ENCODE data around the gene GARIN3. TPM values are rescaled to one million over a fixed set of nuclear protein-coding genes. Genes with fewer than 3 reads are reported as not detected.
"Not testable (repeated sequence)": the region's sequence is repeated elsewhere in the genome, so short reads cannot be mapped to it uniquely, and the experiment has no call there.

The GARIN3 gene
- not detected for total RNA-seq

GRCh38 chr5:157166214-157167213, at the start of gene GARIN3:
Gene GARIN3 (minus strand): TSS chr5:157166264. CDS start chr5:157166168, 96 bp downstream.
- Histone ChIP-seq H3K9ac (ENCODE audit: low read depth in 1 of 3, low read length in 3 of 3) (no peak within 1 kb of the TSS), H3K36me3 (ENCODE audit: control insufficient read depth in 3 of 3, insufficient read depth in 3 of 3, low read length in 3 of 3) (no peaks in the 10 kb centered on the region), H3K9me3 (ENCODE audit: control insufficient read depth in 3 of 3, low read length in 3 of 3) (no peaks in the 10 kb centered on the region), H3K27ac (ENCODE audit: low read depth, low read length) (no peak within 1 kb of the TSS), H3K4me3 (ENCODE audit: low read length in 3 of 3) (no peak within 1 kb of the TSS), H3K27me3 (ENCODE audit: control insufficient read depth in 3 of 3, insufficient read depth in 3 of 3, low read length in 3 of 3) (peaks cover 0 to 8% (median 0%) of the 10 kb centered on the region in 3 donors), H3K4me1 (ENCODE audit: control insufficient read depth in 3 of 3, insufficient read depth in 3 of 3, low read length in 3 of 3) (no peaks in the 10 kb centered on the region)

GRCh38 chr5:157215514-157216167, 49.6 kb upstream of the GARIN3 start:
- H3K9ac ChIP-seq (ENCODE audit: low read depth in 1 of 3, low read length in 3 of 3) = no peak overlapping the region
- no peaks in the 10 kb centered on the region for H3K4me1 ChIP-seq (ENCODE audit: control insufficient read depth in 3 of 3, insufficient read depth in 3 of 3, low read length in 3 of 3)
- H3K27me3 ChIP-seq (ENCODE audit: control insufficient read depth in 3 of 3, insufficient read depth in 3 of 3, low read length in 3 of 3) = no peaks in the 10 kb centered on the region
- no peaks in the 10 kb centered on the region for H3K9me3 ChIP-seq (ENCODE audit: control insufficient read depth in 3 of 3, low read length in 3 of 3)
- H3K4me3 ChIP-seq (ENCODE audit: low read length in 3 of 3) = no peak overlapping the region
- no peaks in the 10 kb centered on the region for H3K36me3 ChIP-seq (ENCODE audit: control insufficient read depth in 3 of 3, insufficient read depth in 3 of 3, low read length in 3 of 3)
- no peak overlapping the region for H3K27ac ChIP-seq (ENCODE audit: low read depth, low read length)

- Histone ChIP-seq H3K9me3 (ENCODE audit: control insufficient read depth in 3 of 3, low read length in 3 of 3) (no peaks in the 10 kb centered on the region), H3K27me3 (ENCODE audit: control insufficient read depth in 3 of 3, insufficient read depth in 3 of 3, low read length in 3 of 3) (no peaks in the 10 kb centered on the region), H3K4me3 (ENCODE audit: low read length in 3 of 3) (no peak overlapping the region), H3K4me1 (ENCODE audit: control insufficient read depth in 3 of 3, insufficient read depth in 3 of 3, low read length in 3 of 3) (no peaks in the 10 kb centered on the region), H3K9ac (ENCODE audit: low read depth in 1 of 3, low read length in 3 of 3) (no peak overlapping the region), H3K36me3 (ENCODE audit: control insufficient read depth in 3 of 3, insufficient read depth in 3 of 3, low read length in 3 of 3) (no peaks in the 10 kb centered on the region), H3K27ac (ENCODE audit: low read depth, low read length) (no peak overlapping the region)
Measured at GRCh38 chr5:157214861-157215513, 48.9 kb upstream of the GARIN3 start.

- no peak overlapping the region for H3K4me3 ChIP-seq (ENCODE audit: low read length in 3 of 3)
- H3K9ac ChIP-seq (ENCODE audit: low read depth in 1 of 3, low read length in 3 of 3) = no peak overlapping the region
- no peaks in the 10 kb centered on the region for H3K36me3 ChIP-seq (ENCODE audit: control insufficient read depth in 3 of 3, insufficient read depth in 3 of 3, low read length in 3 of 3)
- no peak overlapping the region for H3K27ac ChIP-seq (ENCODE audit: low read depth, low read length)
- H3K27me3 ChIP-seq (ENCODE audit: control insufficient read depth in 3 of 3, insufficient read depth in 3 of 3, low read length in 3 of 3) = peaks cover 0 to under 1% (median 0%) of the 10 kb centered on the region in 3 donors
- no peaks in the 10 kb centered on the region for H3K9me3 ChIP-seq (ENCODE audit: control insufficient read depth in 3 of 3, low read length in 3 of 3)
- no peaks in the 10 kb centered on the region for H3K4me1 ChIP-seq (ENCODE audit: control insufficient read depth in 3 of 3, insufficient read depth in 3 of 3, low read length in 3 of 3)
Measured at GRCh38 chr5:157214415-157214814, 48.4 kb upstream of the GARIN3 start.

- Histone ChIP-seq H3K9ac (ENCODE audit: low read depth in 1 of 3, low read length in 3 of 3) (no peak overlapping the region), H3K9me3 (ENCODE audit: control insufficient read depth in 3 of 3, low read length in 3 of 3) (no peaks in the 10 kb centered on the region), H3K27me3 (ENCODE audit: control insufficient read depth in 3 of 3, insufficient read depth in 3 of 3, low read length in 3 of 3) (peaks cover 0 to 3% (median 0%) of the 10 kb centered on the region in 3 donors), H3K4me3 (ENCODE audit: low read length in 3 of 3) (no peak overlapping the region), H3K4me1 (ENCODE audit: control insufficient read depth in 3 of 3, insufficient read depth in 3 of 3, low read length in 3 of 3) (no peaks in the 10 kb centered on the region), H3K36me3 (ENCODE audit: control insufficient read depth in 3 of 3, insufficient read depth in 3 of 3, low read length in 3 of 3) (no peaks in the 10 kb centered on the region), H3K27ac (ENCODE audit: low read depth, low read length) (no peak overlapping the region)
Measured at GRCh38 chr5:157213527-157214243, 47.6 kb upstream of the GARIN3 start.

GRCh38 chr5:157212307-157212706, 46.2 kb upstream of the GARIN3 start:
- Histone ChIP-seq H3K27ac (ENCODE audit: low read depth, low read length) (no peak overlapping the region), H3K9ac (ENCODE audit: low read depth in 1 of 3, low read length in 3 of 3) (no peak overlapping the region), H3K27me3 (ENCODE audit: control insufficient read depth in 3 of 3, insufficient read depth in 3 of 3, low read length in 3 of 3) (peaks cover 0 to 3% (median 0%) of the 10 kb centered on the region in 3 donors), H3K4me3 (ENCODE audit: low read length in 3 of 3) (no peak overlapping the region), H3K4me1 (ENCODE audit: control insufficient read depth in 3 of 3, insufficient read depth in 3 of 3, low read length in 3 of 3) (no peaks in the 10 kb centered on the region), H3K9me3 (ENCODE audit: control insufficient read depth in 3 of 3, low read length in 3 of 3) (no peaks in the 10 kb centered on the region), H3K36me3 (ENCODE audit: control insufficient read depth in 3 of 3, insufficient read depth in 3 of 3, low read length in 3 of 3) (no peaks in the 10 kb centered on the region)

- not testable (repeated sequence) for H3K9me3 ChIP-seq (ENCODE audit: control insufficient read depth in 3 of 3, low read length in 3 of 3); H3K27me3 ChIP-seq (ENCODE audit: control insufficient read depth in 3 of 3, insufficient read depth in 3 of 3, low read length in 3 of 3); H3K27ac ChIP-seq (ENCODE audit: low read depth, low read length); H3K4me1 ChIP-seq (ENCODE audit: control insufficient read depth in 3 of 3, insufficient read depth in 3 of 3, low read length in 3 of 3); H3K9ac ChIP-seq (ENCODE audit: low read depth in 1 of 3, low read length in 3 of 3); H3K36me3 ChIP-seq (ENCODE audit: control insufficient read depth in 3 of 3, insufficient read depth in 3 of 3, low read length in 3 of 3); H3K4me3 ChIP-seq (ENCODE audit: low read length in 3 of 3)
Measured at GRCh38 chr5:157210652-157211051, 44.6 kb upstream of the GARIN3 start.

GRCh38 chr5:157205708-157206107, 39.6 kb upstream of the GARIN3 start:
- no peaks in the 10 kb centered on the region for H3K9me3 ChIP-seq (ENCODE audit: control insufficient read depth in 3 of 3, low read length in 3 of 3)
- H3K27ac ChIP-seq (ENCODE audit: low read depth, low read length) = no peak overlapping the region
- no peaks in the 10 kb centered on the region for H3K36me3 ChIP-seq (ENCODE audit: control insufficient read depth in 3 of 3, insufficient read depth in 3 of 3, low read length in 3 of 3)
- no peak overlapping the region for H3K4me3 ChIP-seq (ENCODE audit: low read length in 3 of 3)
- H3K9ac ChIP-seq (ENCODE audit: low read depth in 1 of 3, low read length in 3 of 3) = no peak overlapping the region
- peaks cover 0 to 3% (median 0%) of the 10 kb centered on the region in 3 donors for H3K27me3 ChIP-seq (ENCODE audit: control insufficient read depth in 3 of 3, insufficient read depth in 3 of 3, low read length in 3 of 3)
- no peaks in the 10 kb centered on the region for H3K4me1 ChIP-seq (ENCODE audit: control insufficient read depth in 3 of 3, insufficient read depth in 3 of 3, low read length in 3 of 3)

DNA sequence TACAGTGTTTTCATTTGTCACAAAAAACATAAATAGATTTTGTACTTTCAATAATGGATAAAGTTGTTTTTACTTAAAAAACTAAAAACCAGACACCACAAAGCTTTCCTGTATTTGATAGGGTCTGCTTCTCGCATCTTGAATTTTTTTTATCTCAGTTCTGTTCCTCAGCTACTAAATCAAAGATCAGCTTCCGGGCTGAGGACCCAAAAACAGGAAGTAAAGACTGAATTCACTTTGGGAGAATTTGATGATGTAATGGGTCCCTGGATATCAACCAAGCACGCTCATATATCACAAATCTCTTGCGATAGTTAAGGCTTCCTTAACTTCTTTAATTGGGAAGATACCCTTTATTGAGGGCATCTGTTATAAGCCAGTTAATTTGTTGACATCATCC, 38.7 kb upstream of the GARIN3 start:
- H3K27ac ChIP-seq (ENCODE audit: low read depth, low read length) = no peak overlapping the region

More for the DNA sequence above, 38.7 kb upstream of the GARIN3 start:
- Histone ChIP-seq H3K4me1 (ENCODE audit: control insufficient read depth in 3 of 3, insufficient read depth in 3 of 3, low read length in 3 of 3) (no peaks in the 10 kb centered on the region), H3K36me3 (ENCODE audit: control insufficient read depth in 3 of 3, insufficient read depth in 3 of 3, low read length in 3 of 3) (no peaks in the 10 kb centered on the region), H3K9me3 (ENCODE audit: control insufficient read depth in 3 of 3, low read length in 3 of 3) (no peaks in the 10 kb centered on the region), H3K27me3 (ENCODE audit: control insufficient read depth in 3 of 3, insufficient read depth in 3 of 3, low read length in 3 of 3) (peaks cover 0 to 3% (median 0%) of the 10 kb centered on the region in 3 donors), H3K9ac (ENCODE audit: low read depth in 1 of 3, low read length in 3 of 3) (no peak overlapping the region), H3K4me3 (ENCODE audit: low read length in 3 of 3) (no peak overlapping the region)

Measured in skeletal muscle tissue (tissue), 4 donors.